HG03280 (cell line): ENCODE measurements around the gene DIDO1.

Experiments used
- ATAC-seq: cut with Tn5 transposase; IDR thresholded peaks from one replicate; pipeline ENCODE4 v1.9.1; 2021; ENCODE audit warnings: mild to moderate bottlenecking, moderate library complexity; ENCODE audit not compliant: unreplicated experiment

The DIDO1 gene

GRCh38 chr20:62839261-62839660, 87.0 kb downstream of the DIDO1 start:
- ATAC-seq = no peak

GRCh38 chr20:62838128-62838891, 88.0 kb downstream of the DIDO1 start:
- ATAC-seq = no peak

GRCh38 chr20:62837790-62838127, 88.5 kb downstream of the DIDO1 start:
- ATAC-seq = no peak

- no peak for ATAC-seq
These were observed 89.3 kb downstream of the DIDO1 start for GRCh38 chr20:62836967-62837490.

- ATAC-seq = no peak
These were observed 90.1 kb downstream of the DIDO1 start for GRCh38 chr20:62835931-62836861.

GRCh38 chr20:62834967-62835730, 91.2 kb downstream of the DIDO1 start:
- ATAC-seq = no peak

GRCh38 chr20:62832951-62833391, 93.3 kb downstream of the DIDO1 start:
- ATAC-seq = no peak

GRCh38 chr20:62832212-62832922, 93.9 kb downstream of the DIDO1 start:
- ATAC-seq = no peak

- no peak for ATAC-seq
These were observed 94.5 kb downstream of the DIDO1 start for GRCh38 chr20:62831854-62832211.

- ATAC-seq = no peak
These were observed 94.9 kb downstream of the DIDO1 start for GRCh38 chr20:62831361-62831788.

- no peak for ATAC-seq
These were observed 95.5 kb downstream of the DIDO1 start for GRCh38 chr20:62830821-62831220.

- ATAC-seq = no peak
These were observed 96.1 kb downstream of the DIDO1 start for GRCh38 chr20:62830251-62830650.

- ATAC-seq = no peak
These were observed 96.8 kb downstream of the DIDO1 start for GRCh38 chr20:62829231-62830230.

- ATAC-seq = no peak
These were observed 97.6 kb downstream of the DIDO1 start for GRCh38 chr20:62828511-62829230.

GRCh38 chr20:62828051-62828450, 98.3 kb downstream of the DIDO1 start:
- ATAC-seq = no peak
